ENCODE measurements around the gene PCSK4.
"Not testable (repeated sequence)": the region's sequence is repeated elsewhere in the genome, so short reads cannot be mapped to it uniquely, and the experiment has no call there.

Gene PCSK4

GRCh38 chr19:1452802-1453524, 37.2 kb downstream of the PCSK4 start:
- no peak for DNase-seq

DNA sequence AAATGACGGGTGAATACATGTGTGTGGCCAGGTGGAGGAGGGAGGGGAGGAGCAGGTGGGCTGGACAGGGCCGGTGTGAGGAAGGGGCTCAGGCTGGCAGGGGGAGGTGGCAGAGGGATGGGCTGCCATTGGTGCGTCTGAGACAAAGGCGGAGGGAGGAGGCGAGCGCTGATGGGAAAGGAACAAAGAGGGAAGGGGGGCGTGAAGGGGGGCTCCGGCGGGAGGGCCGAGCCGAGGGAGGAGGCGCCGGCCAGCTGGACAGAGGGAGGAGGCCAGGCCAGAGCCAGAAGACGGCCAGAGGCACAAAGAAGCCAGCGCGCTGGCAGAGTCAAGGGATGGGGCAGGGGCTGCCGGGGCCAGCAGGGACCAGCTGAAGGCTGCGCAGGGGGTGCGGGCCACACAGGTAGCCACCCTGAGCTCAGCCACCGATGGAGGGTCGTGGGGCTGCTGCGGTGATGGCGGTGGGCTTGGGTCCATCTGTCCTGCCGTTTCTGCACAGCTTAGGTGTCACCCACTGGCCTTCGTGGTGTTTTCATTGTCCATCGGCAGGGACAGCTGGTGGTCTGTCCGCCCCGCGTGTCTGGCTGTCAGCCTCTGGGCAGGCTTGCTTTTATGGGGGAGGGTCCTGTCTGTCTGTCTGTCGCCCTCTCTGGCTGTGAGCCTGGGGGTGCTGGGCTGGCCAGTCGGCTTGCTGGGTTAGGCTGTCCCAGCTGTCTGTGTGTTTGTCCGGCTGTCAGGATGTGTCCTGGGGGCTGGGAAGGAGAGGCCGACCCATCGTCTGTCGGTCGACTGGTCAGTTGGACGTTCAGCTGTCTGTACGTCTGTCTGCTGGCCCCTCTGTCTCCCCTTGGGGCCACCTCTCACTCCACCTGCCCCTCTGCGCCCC, 38.0 kb downstream of the PCSK4 start:
- no peak for DNase-seq

GRCh38 chr19:1450735-1451731, 39.1 kb downstream of the PCSK4 start:
- DNase-seq, result no peak

GRCh38 chr19:1449467-1450442, 40.4 kb downstream of the PCSK4 start, which contains the start of gene APC2:
Gene APC2 (plus strand): TSS chr19:1450121. CDS start chr19:1453002, 2,881 bp downstream.
- DNase-seq, result peak; percentile 54

- DNase-seq, result no peak
Measured at GRCh38 chr19:1447944-1448343, 42.2 kb downstream of the PCSK4 start.

DNA sequence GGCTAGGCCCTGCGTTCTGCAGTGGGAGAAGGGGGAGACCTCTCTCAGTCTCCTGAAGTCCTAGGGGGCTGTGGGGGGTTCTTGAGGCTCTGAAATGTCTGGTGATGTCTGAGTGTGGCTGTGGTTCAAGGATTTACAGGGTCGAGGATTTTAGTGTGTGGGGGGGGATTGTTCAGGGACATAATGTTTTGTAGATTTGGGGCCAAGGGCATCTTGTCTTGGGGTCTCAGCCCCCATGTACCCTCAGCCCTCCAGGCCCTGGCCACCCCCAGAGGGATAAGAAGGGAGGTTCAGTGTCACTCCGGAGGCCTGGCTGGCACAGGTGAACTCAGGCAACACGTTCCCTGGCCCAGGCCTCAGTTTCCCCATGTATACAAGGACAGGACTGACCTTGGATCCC, 42.6 kb downstream of the PCSK4 start:
- no peak for DNase-seq

- no peak for DNase-seq
Measured at GRCh38 chr19:1446713-1447481, 43.3 kb downstream of the PCSK4 start.

GRCh38 chr19:1445932-1446712, 44.0 kb downstream of the PCSK4 start:
- DNase-seq, result peak; percentile 35

GRCh38 chr19:1445185-1445931, 44.8 kb downstream of the PCSK4 start:
- DNase-seq, result peak; percentile 88

- no peak for DNase-seq
Measured at GRCh38 chr19:1441677-1442438, 48.3 kb downstream of the PCSK4 start.

DNA sequence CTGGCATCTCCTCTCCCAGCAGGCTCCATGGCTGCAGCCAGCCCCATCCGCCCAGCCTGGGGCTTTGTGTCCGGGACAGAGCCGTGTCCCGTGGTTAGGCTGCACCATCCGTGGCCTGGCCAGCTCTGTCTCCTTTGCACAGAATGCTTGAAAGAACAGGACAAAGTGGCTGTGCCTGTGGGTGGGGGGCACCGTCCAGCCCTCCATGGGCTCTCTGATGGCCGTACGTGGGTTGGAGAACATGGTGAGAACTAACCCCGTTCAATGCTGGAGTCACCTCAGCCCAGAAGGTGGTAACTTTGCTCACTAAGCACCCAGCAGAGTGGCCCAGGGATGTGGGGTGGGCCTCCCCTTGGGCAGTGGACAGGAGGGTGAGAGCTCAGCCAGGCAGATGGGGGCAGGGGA, 49.1 kb downstream of the PCSK4 start:
- DNase-seq, result no peak

GRCh38 chr19:1440418-1440801, 49.7 kb downstream of the PCSK4 start:
- no peak for DNase-seq

- DNase-seq, result not testable (repeated sequence)
Measured at GRCh38 chr19:1439525-1440417, 50.4 kb downstream of the PCSK4 start.

DNA sequence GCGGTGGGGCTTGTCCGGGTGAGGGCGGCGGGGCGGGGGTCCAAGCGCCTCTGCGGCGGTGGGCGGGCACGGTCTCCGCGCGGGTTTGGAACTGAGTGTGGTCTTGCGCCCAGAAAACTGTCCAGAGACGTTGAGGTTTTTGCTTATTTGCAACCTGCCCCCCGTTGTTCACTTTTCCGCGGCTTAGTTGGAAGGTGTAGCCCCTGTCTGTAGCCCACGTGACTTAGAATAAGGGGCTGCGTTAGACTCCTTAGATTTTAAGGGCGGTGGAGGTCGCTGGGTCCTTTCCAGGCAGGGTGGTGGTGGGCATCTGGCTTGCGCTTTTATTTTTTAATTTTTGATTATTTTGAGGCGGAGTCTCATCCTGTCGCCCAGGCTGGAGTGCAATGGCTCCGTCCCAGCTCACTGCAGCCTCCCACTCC, 51.2 kb downstream of the PCSK4 start:
- DNase-seq, result no peak

DNA sequence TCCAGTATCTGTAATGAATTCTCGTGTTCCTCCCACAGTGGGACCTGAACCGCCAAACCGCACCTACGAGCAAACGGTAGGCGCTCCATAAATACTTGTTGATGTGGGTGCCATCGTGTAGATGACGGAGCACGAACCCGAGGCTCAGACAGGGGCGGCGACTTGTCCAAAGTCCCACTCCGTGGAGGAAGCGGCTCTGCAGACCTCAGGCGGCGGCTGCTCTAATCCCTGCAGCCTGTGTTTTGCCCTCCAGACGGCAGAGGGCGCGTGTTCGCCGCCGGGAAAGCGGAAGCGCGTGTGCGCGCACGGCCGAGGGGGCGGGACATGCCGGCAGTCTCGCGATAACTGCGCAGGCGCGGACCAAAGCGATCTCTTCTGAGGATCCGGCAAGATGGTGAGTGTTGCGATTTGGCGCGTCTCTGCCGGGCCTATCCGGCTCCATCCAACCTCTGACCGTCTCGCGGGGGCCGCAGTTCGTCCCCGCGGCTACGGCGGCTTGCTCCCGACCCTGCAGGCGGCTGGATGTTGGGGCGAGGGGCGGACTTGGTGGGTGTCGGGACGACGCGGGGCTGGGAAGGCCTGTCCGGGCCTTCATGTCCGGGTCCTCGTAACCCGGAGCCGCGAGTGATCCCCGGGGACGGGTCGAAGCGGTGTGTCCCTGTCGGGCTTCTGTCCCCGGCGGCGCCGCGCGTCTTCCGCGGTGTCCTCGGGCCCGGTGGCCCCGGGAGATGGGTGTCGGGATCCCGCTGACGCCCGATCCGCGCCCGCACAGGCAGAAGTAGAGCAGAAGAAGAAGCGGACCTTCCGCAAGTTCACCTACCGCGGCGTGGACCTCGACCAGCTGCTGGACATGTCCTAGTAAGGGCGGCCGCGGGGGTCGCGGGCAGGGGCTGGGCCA, 51.9 kb downstream of the PCSK4 start, which contains the start of gene RPS15:
Gene RPS15 (plus strand): TSS at position 362 of the 898 bp plus-strand sequence. CDS start 30 bp downstream, at position 392.
- peak; percentile 97 for DNase-seq

- no peak for DNase-seq
Measured at GRCh38 chr19:1437609-1438008, 52.5 kb downstream of the PCSK4 start.
